Activated T-cell treated with anti-CD3 and anti-CD28 coated beads for 48 hours (primary cell): ENCODE data around the gene PFKFB1.
A peak's percentile ranks its signal among the peaks of the same experiment; 100 is the strongest.

ENCODE experiments used
- DNase-seq: peaks from one replicate; pipeline ENCODE4 v3.0.0-alpha.2; 2020; ENCODE audit warnings: low read depth

Gene PFKFB1

DNA sequence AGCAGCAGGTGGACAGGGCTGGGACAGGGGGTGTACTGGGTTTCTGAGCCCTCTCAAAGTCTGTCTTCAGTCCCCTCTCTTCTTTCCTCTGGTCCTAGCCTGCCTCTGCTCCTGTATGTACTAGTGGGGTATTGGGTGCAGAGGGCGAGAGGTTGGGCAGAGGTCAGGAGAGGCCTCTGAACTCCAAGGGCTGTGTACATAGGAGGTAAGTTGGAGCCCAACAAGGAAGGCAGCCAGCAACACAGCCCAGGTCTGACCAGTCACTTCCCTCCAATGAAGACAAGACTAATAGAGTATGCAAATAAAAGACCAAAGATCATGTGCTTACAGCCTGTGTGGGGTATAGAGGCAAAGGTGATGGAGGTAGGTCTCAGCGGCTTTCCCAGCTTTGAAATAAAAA lies at the start of gene PFKFB1:
Gene PFKFB1, minus strand, starts transcription at position 90 of the 400 bp plus-strand sequence. CDS start 181 bp downstream, outside the sequence.
- no peak for DNase-seq

DNA sequence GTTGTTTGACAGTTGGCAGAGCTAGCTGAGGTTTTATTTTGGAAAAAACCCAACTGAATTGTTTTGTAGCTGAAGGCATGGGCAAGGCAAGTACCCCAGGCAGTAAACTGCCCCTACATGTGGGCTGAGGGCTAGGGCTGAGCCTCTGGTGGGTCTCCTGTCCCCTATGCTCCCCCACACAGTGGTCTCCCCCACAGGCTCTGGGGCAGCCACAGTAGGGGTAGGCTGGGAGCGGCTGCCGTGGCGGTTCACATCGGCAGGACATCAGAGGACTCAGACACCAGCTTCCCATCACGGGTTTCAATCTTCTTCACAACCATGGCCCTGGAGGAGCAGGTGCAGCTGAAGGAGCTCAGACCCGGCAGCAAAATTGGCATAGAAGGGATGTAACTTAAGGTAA lies 47.5 kb upstream of the PFKFB1 start:
- DNase-seq: no peak

DNA sequence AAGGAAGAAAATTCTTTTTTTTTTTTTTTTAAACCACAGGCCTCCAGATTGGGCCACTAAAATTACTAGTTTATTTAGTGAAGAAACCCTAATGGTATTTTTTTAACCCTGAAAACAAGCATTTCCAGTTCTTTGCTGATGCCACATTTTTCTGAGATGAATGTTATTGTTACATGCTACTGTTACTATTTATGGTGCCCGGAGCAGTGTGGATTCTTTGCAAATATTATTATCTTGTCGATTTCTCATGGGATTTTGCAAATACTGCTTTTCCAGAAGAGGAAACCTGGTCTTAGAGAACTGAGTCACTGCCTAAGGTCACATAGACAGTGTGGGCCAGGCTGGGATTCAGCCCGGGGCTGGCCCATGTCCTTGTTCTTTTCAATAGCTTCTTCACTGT lies 45.5 kb upstream of the PFKFB1 start:
- DNase-seq: no peak

DNA sequence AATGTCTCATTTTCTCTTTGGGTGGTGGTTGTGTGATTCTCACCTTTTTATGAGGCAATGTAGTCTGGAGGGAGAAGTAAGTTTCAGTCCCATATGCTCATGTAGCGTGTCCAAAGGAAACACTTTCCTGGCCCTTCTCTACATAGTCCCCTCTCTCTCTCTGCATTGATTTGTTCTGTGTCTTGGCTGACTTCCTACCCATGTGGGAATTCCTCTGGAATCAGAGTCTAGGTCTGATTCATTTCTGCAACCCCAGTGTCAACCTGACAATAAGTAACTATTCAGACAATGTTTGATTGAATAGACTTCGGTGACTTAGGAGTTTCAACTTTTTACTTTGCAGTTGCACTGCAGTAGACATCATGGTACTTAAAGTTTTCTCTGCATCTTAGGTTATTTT lies 39.4 kb upstream of the PFKFB1 start:
- no peak for DNase-seq

DNA sequence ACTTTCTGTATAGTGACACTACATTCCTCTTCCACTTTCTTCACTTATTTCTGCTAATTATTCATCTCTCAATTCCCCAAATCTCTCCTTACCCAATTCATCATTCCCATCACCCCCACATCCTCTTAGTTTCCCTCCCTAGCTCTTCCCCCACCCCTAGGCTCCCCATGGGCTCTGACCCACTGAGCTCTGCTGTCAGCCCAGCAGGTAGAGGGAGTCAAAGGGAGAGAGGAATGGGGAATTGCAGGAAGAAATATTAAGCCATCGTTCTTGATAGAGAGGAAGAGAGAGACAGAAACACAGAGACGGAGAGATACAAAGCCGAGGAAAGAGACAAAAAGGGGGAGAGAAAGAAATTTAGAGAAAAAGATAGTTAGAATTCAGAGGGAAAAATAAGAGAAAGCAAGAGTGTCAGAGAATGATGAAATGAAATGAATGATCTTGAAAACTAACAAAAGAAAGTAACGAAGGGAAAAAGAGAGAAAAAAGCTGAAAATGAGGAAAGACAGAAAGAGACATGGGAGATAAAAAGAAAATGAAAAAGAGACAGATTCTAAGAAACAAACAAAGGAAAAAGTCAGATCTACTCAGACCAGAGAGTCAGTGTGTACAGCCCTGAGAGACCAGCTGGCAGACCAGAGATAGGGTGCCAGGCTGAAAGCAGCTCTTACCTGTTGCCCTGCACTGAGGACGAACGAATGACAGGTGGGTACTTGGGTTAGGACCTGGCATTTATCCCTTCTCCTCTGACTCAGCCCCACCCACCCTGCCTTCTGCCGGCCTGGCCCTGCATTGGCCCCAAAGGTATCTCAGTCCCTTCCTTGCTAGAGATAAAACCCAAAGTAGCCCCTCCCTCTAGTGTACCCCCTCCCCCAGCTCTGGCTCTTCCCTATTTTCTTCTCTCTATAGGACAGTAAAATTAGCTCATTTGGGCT lies 36.5 kb upstream of the PFKFB1 start, which contains the start of gene ALAS2:
Gene ALAS2, minus strand, starts transcription at position 707 of the 935 bp plus-strand sequence. CDS start 4,977 bp downstream, outside the sequence.
- DNase-seq: no peak

DNA sequence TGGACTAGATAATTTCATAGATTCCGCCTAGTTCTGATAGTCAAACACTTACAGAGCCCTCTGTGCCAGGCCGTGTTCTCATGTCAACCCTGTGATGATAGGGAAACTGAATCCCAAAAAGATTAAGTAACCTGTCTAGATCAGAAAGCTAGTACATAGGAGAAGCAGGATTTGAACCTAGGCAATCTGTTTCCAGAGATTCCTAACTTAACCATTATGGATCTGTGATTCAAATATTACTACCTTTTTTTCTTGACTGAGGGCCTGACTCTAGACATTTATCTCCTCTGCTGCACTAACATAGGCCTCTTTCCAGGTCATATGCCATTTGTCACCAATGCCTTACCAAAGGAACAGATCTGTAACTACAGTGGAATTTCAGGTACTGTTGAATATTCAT lies 35.3 kb upstream of the PFKFB1 start:
- DNase-seq: no peak

DNA sequence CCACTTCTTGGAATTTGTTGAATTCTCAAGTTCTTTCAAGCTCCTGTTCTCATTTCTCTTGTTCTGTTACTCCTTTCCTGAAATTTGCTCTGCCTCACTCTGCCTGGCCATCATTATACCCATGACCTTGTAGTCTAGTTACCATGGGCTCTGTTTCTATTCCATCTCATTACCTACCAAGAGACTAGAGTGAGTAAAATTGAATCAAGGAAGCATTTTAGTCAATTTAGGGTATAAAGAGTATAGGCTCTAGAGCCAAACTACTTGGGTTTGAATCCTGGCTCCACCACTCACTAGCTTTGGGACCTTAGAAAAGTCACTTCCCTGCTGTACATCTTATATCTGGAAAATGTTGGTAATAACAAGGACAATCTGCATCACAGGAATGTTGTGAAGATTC lies 34.6 kb upstream of the PFKFB1 start:
- no peak for DNase-seq

DNA sequence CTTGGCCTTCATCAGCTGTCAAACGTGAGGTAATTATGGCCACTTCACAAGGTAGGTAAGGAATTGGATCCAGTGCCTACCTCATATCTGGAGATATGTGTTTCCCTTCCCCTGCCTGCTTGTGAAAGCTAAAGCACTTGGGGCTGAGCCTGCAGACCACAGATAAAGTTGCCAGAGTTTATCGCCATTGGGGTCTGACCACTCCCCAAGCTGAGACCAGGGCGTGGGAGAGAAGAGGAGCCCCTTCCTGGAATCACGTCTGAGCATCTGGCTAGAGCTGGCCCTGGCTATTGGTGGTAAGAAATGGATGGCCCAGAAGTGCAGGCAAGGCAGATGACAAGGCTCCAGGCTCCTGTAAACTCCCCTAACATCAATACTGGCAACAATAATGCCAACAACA lies 34.1 kb upstream of the PFKFB1 start:
- DNase-seq: no peak

DNA sequence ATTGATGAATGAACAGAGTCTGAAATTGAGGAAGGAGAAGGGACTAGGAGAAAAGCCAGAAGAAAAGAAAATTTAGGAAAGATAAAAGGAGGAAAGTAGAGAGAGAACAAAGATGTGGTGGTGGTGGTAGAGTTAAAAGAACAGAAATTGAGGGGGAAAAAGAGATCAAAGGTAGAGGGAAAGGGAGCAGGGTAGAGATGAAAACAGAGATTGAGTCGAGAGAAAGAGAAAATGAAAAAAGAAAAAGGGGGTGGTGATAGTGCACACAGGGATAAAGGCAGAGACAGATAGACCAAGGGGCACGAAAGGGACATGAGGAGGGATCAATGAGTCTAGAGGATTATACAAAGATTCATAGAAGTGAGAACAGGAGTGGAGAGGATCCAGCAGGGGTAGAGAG lies 32.9 kb upstream of the PFKFB1 start:
- no peak for DNase-seq

DNA sequence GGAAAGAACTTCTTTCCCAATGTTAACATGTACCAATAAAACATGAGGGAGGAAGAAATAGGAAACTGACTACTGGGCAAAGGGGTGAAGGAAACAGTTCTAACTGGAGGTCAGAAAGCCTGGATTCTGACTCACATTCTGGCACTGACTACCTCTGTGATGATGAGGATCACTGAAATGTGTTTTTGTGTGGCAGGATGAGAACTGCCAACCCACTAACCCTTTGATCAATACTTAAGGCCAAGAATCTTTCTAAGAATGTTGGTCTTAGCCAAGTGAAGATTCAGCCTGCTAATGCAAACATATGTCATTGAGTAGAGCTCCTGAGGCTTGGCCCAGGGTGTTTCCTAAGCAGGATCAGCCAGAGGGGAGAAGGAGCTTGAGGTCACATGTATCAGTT lies 32.2 kb upstream of the PFKFB1 start:
- DNase-seq: no peak

DNA sequence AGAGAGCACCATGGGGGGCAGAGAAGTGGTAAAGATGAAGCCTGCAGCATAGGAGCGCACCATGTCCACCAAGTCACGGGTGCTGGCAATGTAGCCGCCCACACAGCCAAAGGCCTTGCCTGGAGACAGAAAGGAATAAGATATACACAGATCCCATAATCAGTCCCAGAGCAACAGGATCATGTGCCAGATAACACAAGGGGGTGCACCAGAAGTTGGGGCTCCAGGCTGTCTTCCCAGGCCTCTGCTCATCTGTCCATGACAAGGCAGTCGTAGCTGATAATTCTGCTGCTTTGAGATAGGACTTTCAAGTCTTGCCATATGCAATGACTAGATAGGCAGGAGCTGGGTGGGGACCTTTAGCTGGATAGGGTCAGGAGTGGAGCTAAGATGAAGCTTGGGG lies 20.9 kb upstream of the PFKFB1 start:
- DNase-seq: no peak

DNA sequence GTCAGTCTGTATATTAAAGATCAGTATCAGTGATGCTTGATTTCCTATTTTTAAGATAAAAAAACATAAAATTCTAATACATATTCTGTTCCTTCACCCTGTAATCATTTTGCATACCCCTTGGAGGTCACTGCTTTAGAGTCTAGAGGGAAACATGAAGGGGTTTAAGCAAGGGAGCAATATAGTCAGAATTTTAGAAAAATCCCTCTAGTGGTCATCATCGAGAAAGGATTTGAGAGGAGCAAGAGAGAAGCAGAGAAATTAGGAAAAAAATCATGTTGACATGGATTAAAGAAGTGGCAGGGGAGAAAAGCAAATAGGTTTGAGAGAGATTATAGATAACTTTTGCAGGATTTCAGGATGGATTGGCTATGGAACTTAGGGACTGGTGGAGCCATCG lies 17.3 kb upstream of the PFKFB1 start:
- DNase-seq: no peak

DNA sequence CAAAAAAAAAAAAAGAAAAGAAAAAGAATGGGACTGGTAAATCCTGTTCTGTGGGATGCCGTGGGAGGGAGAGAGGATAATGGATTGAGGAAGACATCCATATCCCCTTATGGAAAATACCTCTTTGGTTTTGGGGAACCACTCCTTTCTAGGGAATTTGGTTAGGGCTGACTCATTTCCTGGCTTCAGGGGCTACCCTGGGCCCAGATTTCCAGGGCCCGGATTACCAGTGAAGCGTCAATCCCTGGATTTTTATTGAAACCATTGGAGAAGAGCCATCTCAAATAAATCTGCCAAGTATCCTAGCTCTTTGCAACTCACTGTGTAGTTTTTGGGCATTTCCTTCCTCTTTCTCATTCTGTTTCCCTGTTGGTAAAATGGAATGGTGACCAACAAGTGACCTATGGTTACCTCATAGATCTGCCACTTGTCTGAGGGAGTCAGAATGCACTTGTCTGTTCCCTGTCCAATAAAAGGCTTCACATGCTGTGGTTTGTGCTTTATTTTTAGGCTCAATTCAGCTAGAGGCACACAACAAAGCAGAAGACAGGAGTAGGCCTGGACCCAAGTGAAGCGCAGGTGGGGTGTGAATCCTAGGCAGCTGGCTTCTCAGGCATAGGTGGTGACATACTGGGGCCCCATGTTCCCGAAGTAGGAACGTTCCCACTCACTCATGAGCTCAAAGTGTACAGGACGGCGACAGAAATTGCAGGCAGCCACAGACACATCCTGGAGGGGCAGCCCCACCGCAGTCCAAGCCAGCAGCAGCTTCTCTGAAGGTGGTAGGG lies 14.8 kb upstream of the PFKFB1 start:
- no peak for DNase-seq

DNA sequence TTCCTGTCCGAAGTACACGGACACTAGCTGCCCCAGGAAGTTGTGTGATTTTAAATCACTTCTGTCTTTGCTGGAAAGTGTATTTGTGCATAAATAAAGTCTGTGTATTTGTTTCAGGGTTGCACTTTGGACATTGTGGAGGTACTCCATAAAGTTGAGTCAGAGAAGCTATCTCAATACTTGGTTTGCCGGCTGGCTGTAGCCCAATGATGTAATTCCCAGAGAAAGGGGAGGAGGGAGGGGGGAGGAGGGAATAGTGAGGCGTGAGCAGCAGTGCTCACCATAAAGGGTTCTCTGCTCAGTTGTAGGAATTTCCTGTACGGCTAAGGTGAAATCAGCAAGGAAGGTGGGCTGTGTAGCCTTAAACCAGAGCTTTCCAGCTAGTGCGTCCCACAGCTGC lies 13.7 kb upstream of the PFKFB1 start:
- DNase-seq: no peak

DNA sequence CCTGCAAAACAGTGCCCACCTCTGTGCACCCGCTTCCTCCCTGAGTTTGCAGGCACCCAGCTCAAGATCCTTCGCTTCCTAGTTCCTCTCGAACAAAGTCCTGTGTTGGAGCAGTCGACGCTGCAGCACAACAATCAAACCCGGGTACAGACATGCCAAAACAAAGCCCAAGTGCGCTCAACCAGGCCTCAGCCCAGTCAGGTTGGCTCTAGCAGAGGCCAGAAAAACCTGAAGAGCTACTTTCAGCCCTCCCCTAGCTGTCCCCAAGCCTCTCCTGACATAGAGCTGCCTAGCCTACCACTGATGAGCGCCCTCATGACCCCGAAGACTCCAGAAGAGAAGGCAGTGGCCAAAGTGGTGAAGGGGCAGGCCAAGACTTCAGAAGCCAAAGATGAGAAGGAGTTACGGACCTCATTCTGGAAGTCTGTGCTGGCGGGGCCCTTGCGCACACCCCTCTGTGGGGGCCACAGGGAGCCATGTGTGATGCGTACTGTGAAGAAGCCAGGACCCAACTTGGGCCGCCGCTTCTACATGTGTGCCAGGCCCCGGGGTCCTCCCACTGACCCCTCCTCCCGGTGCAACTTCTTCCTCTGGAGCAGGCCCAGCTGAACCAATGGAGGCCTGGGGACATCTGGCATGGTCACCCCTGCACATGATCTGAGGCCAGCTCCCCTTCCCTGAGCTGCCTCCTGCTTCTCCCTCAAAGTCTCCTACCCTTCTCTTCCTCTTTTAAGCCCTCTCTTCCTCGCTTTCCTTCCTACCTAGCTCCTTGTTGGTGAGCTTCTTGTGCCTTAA lies 13.0 kb upstream of the PFKFB1 start:
- no peak for DNase-seq

DNA sequence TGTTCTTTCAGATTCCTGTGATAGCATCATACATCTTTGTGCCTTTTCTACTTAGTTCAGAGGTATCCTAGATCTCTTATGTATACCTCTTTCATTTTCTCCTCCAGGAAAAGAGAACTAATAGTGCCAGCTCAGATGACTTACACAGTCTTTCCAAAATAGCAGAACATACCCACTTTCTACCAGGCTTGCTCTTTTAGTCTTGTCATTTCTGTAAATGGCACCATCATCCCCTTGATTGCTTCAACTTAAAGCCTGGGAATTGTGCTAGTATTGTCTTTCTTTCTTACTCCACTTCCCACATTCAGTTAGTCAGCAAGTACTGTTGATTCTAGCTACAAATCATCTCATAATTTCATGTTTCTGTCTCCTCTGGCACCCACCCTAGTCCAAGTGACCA lies 11.3 kb upstream of the PFKFB1 start:
- DNase-seq: no peak

DNA sequence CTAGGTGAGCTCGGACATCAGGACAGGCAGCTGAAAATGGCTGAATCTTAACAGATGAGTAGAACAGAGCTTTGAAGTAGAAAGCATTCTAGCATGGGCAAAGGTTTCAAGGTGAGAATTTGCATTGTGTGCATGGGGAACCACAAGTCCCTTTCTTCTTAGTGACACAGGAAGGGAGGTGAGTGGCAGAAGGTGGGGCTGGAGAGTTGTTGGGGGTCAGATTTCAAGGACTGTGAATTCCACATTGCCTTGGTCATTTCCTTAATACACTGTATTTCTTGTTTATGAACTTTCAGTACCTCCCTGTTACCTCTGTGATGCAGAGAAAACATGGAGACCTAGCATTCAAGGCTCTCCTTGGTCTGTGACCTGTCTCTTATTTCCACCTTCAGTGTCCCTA lies 10.2 kb upstream of the PFKFB1 start:
- DNase-seq: no peak

DNA sequence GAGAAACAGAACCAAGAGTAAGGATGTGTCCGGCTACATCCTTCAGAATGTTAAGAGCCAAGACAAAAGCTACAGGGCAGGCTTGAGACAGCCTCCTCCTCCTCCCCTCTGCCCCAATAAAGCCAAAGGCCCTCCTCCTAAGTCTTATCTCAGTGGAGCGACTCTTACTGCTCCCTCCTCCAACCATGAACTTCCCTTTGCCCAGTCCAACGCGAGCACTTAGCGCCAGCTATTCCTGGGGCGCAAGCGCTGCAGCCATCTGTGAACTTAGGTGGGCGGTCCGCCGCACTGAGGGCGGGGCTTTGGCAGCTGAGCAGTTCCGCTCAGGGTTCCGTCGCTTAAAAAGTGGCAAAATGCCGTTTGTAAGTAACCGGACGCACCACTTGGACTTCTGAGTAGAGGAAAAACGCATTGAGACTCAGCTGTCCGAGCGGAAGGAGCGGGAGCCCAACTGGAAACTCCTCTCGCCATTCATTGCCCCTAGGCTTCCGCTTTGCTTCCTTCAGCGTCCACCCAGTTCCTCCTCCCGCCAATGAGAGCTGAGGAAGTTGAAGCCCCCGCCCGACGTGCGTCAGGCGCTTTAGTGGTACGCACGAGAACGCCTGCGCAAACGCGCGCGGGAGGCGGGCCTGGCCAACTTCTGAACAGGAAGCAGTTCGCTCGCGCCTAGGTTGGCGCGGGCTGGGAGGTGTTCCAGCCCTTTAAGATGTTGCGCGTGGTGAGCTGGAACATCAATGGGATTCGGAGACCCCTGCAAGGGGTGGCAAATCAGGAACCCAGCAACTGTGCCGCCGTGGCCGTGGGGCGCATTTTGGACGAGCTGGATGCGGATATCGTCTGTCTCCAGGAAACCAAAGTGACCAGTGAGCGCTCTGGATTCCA lies 6.0 kb upstream of the PFKFB1 start, which contains the start of gene APEX2:
Gene APEX2, plus strand, starts transcription at position 647 of the 882 bp plus-strand sequence. Its CDS starts 60 bp downstream, at position 707.
- peak; percentile 80 for DNase-seq

DNA sequence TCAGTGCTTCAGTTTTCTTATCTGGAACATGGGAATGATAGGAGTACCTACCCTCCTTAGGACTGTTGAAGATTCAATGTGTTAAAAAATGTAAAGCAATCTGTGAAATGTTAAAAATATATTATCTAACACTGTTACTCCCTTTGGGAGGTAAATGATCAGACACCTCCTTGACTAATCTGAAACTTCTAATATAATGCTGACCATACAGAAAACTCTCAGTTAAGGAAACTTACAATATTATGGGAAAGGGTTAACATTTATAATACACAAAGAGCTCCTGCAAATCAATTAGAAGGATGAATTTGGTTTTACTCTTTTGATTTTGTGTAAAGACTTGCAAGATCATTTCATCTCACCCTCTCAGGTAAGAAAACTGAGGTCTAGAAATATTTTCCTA lies 1.6 kb upstream of the PFKFB1 start:
- no peak for DNase-seq

DNA sequence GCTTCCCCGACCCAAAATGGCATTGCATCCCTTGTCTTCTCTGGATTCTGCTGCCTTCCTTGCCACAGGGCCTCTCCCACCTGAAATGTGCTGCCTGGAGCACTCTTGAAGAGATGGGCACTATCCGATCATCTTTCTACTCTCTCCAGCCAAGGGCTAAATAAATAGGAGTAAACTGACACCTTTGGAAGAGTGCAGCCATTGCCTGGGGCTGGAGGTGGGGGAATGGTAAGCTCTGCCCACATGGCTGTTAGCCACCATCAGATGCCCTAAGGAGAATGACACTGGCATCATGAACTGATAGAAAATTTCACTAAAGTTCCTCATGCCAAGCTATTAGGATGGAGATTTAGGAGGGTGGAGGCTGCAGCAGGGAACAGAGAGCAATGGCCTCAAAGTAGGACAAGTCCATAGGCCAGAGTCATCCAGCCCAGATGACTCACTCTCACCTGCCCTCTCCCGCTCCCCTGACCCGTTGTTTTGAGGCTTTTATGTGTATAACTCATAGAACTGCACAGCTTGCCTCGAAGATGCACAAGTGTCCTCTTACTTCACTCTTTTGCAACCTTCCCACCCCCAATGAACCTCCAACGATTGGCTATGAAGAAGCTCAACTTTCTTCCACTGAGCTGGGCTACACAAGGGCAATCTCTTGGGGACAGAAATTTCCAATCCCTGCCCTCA lies 822 bp upstream of the PFKFB1 start:
- no peak for DNase-seq
